Measurements from ENCODE around the gene COL20A1.

COL20A1 gene

DNA sequence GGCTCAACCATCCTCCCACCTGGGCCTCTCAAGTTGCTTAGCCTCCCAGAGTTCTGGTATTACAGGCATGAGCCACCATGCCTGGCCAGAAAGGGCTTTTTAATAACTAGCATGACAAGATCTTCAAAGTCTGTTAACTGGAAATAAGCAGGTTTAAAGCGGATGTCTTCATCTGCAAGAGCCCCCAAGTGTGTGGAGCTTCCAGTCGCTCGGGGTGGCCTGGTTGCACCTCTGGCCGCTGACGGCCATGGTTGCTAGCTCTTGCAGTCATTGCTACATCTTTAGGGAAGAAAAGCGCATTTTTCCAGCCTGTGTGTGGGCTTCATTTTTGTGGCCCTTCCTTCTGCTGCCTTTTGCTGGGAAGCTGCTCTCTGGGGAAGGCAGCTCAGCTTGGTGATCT, 12.6 kb upstream of the COL20A1 start:
- Histone ChIP-seq H3K4me3 (ENCODE audit: low read depth, low read length) (no peak overlapping the region), H3K4me1 (ENCODE audit: control insufficient read depth, insufficient read depth, low read length) (no peaks in the 10 kb centered on the region), H3K27ac (ENCODE audit: extremely low read depth, low read depth, low read length) (no peak overlapping the region), H3K36me3 (ENCODE audit: control insufficient read depth in 2 of 2, insufficient read depth in 1 of 2, low read length in 2 of 2) (peaks cover 10 to 99% of the 10 kb centered on the region in 2 experiments; a peak in 2 of 3 replicates), H3K9me3 (ENCODE audit: control insufficient read depth, insufficient read depth, low read depth, low read length) (no peaks in the 10 kb centered on the region)
- ChIA-PET POLR2A (no interaction called here), CTCF (interaction anchor here (0.6 to 4.1 kb wide), 5 partner anchors 11 to 56 kb away, joined by 3 to 37 read pairs (median 3); partner anchors contain the start of gene COL20A1)
- TF ChIP-seq SP3 (tag by site-specific recombination; IDR thresholded peaks at IDR 0.05), result no peak
- TF ChIP-seq ZNF214 (tag by site-specific recombination; IDR thresholded peaks at IDR 0.05; ENCODE audit: borderline replicate concordance), result no peak
- no peak for TF ChIP-seq ZNF830 (tag by site-specific recombination; IDR thresholded peaks at IDR 0.05; ENCODE audit: low read depth)
- no peak for TF ChIP-seq ZNF660 (tag by site-specific recombination; IDR thresholded peaks at IDR 0.05)
- TF ChIP-seq KLF7 (tag by site-specific recombination; IDR thresholded peaks at IDR 0.05; ENCODE audit: borderline replicate concordance), result no peak
- TF ChIP-seq ZNF433 (tag by site-specific recombination; IDR thresholded peaks at IDR 0.05; ENCODE audit: low read depth), result no peak

DNA sequence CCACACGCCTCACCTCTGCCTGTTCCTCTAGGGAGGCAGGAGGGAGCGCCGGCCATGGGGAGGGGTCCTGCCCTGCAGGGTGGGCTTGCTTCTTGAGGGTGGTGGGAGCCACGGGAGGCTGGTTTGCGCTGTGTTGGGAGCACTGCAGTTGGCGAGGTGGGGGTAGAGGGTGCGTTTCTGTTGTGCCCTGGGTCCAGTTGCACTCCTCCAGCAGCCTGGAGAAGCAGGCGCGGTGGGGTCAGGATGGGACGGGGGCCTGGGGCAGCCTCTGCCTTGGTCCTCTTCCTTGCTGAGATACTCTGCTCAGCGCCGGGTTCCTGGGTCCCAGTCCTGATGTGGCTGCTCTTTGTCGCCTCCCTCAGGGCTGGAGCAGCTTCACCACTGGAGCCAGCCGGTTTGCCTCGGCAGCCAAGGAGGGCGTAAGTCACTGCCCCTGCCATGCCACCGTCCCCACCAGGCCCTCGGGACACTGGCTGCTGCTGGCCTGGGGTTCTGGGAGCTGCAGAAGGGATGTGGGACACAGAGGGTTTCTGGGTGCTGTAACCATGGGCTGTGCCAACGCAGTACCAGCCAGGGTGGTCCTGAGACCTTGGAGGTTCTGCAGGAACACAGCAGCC, 11.9 kb upstream of the COL20A1 start:
- Histone ChIP-seq H3K27ac (ENCODE audit: extremely low read depth, low read depth, low read length) (no peak overlapping the region), H3K4me3 (ENCODE audit: low read depth, low read length) (no peak overlapping the region), H3K36me3 (ENCODE audit: control insufficient read depth in 2 of 2, insufficient read depth in 1 of 2, low read length in 2 of 2) (peaks cover 10 to 99% of the 10 kb centered on the region in 2 experiments; a peak in 2 of 3 replicates), H3K9me3 (ENCODE audit: control insufficient read depth, insufficient read depth, low read depth, low read length) (no peaks in the 10 kb centered on the region), H3K4me1 (ENCODE audit: control insufficient read depth, insufficient read depth, low read length) (no peaks in the 10 kb centered on the region)
- POLR2A ChIA-PET, result interaction anchor here (1.1 kb wide), 1 partner anchor 58 kb away, joined by 3 read pairs; no protein-coding TSS in a partner anchor
- TF ChIP-seq, protein P1, sequence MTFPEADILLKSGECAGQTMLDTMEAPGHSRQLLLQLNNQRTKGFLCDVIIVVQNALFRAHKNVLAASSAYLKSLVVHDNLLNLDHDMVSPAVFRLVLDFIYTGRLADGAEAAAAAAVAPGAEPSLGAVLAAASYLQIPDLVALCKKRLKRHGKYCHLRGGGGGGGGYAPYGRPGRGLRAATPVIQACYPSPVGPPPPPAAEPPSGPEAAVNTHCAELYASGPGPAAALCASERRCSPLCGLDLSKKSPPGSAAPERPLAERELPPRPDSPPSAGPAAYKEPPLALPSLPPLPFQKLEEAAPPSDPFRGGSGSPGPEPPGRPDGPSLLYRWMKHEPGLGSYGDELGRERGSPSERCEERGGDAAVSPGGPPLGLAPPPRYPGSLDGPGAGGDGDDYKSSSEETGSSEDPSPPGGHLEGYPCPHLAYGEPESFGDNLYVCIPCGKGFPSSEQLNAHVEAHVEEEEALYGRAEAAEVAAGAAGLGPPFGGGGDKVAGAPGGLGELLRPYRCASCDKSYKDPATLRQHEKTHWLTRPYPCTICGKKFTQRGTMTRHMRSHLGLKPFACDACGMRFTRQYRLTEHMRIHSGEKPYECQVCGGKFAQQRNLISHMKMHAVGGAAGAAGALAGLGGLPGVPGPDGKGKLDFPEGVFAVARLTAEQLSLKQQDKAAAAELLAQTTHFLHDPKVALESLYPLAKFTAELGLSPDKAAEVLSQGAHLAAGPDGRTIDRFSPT (tag by site-specific recombination; IDR thresholded peaks at IDR 0.05), result 0 out of 2 replicates have a peak, but pooled peaks have one; percentile 24
- TF ChIP-seq, protein P2, sequence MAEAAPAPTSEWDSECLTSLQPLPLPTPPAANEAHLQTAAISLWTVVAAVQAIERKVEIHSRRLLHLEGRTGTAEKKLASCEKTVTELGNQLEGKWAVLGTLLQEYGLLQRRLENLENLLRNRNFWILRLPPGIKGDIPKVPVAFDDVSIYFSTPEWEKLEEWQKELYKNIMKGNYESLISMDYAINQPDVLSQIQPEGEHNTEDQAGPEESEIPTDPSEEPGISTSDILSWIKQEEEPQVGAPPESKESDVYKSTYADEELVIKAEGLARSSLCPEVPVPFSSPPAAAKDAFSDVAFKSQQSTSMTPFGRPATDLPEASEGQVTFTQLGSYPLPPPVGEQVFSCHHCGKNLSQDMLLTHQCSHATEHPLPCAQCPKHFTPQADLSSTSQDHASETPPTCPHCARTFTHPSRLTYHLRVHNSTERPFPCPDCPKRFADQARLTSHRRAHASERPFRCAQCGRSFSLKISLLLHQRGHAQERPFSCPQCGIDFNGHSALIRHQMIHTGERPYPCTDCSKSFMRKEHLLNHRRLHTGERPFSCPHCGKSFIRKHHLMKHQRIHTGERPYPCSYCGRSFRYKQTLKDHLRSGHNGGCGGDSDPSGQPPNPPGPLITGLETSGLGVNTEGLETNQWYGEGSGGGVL (tag by site-specific recombination; IDR thresholded peaks at IDR 0.05), result no peak
- TF ChIP-seq GLIS2 (tag by site-specific recombination; IDR thresholded peaks at IDR 0.05) (no peak), ZNF366 (tag by site-specific recombination; conservative IDR thresholded peaks at IDR 0.05) (no peak), ZNF48 (tag by site-specific recombination; IDR thresholded peaks at IDR 0.05) (no peak)
- TF ChIP-seq, protein P3, sequence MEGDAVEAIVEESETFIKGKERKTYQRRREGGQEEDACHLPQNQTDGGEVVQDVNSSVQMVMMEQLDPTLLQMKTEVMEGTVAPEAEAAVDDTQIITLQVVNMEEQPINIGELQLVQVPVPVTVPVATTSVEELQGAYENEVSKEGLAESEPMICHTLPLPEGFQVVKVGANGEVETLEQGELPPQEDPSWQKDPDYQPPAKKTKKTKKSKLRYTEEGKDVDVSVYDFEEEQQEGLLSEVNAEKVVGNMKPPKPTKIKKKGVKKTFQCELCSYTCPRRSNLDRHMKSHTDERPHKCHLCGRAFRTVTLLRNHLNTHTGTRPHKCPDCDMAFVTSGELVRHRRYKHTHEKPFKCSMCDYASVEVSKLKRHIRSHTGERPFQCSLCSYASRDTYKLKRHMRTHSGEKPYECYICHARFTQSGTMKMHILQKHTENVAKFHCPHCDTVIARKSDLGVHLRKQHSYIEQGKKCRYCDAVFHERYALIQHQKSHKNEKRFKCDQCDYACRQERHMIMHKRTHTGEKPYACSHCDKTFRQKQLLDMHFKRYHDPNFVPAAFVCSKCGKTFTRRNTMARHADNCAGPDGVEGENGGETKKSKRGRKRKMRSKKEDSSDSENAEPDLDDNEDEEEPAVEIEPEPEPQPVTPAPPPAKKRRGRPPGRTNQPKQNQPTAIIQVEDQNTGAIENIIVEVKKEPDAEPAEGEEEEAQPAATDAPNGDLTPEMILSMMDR (tag by site-specific recombination; IDR thresholded peaks at IDR 0.05), result peak; percentile 29; the same call in 1 of the 2 replicates
- CTCF ChIA-PET, result interaction anchor here (0.6 to 4.1 kb wide), 8 partner anchors 10 to 176 kb away, joined by 3 to 37 read pairs (median 4); partner anchors contain the start of gene COL20A1

All from HEK293 (cell line).